Lower lobe of right lung (tissue), 2 donors: ENCODE measurements around the gene IL18RAP. TPM values are rescaled to one million over a fixed set of nuclear protein-coding genes. Genes with fewer than 3 reads are reported as not detected.

Experiments
- ATAC-seq, 2 donors: fragments of 200-7000 bp; cut with Tn5 transposase; one replicate each; pipeline ENCODE4 v1.9.1; 2020 to 2022; ENCODE audit warnings: mild to moderate bottlenecking in 2 of 2, moderate library complexity in 2 of 2
- DNase-seq: peaks from one replicate; pipeline ENCODE4 v3.0.0-alpha.2; 2020
- H3K27ac ChIP-seq: fragments of 200-600 bp; one replicate; pipeline ENCODE4 v1.8.0; 2022
- H3K27me3 ChIP-seq: fragments of 200-600 bp; one replicate; pipeline ENCODE4 v1.8.0; 2022; ENCODE audit warnings: low read depth
- H3K36me3 ChIP-seq: fragments of 200-600 bp; one replicate; pipeline ENCODE4 v1.8.0; 2022; ENCODE audit warnings: mild to moderate bottlenecking
- H3K4me1 ChIP-seq: fragments of 200-600 bp; one replicate; pipeline ENCODE4 v1.8.0; 2022
- H3K4me3 ChIP-seq: fragments of 200-600 bp; one replicate; pipeline ENCODE4 v1.8.0; 2022; ENCODE audit warnings: mild to moderate bottlenecking
- H3K9me3 ChIP-seq: fragments of 200-600 bp; one replicate; pipeline ENCODE4 v1.8.0; 2022
- CTCF ChIP-seq: fragments of 200-600 bp; IDR thresholded peaks from one replicate; pipeline ENCODE4 v1.8.0; 2022; ENCODE audit warnings: antibody characterized with exemption, mild to moderate bottlenecking
- intact Hi-C: fragments of 100-400 bp; cut with DNase I; formaldehyde crosslinking; loops from one replicate; pipeline ENCODE4 v1.11.0; 2022
- total RNA-seq: library from RNA; stranded (reverse); fragmentation: NEBNext Ultra II Directional; extraction: Animal tissue kit (Norgen Biotek cat#: 25700); gene quantifications from one replicate; pipeline ENCODE4 v1.2.1, GENCODE V29; 2021
- donor health status: DM: no; HTN: yes; CAD: no; lungs with severe emphysema.

The IL18RAP gene
- total RNA-seq, 1 donor from 2014 or later, result 6.8 TPM

GRCh38 chr2:102412199-102412598 is 10.8 kb upstream of the IL18RAP start:
- intact Hi-C loops, result no loop called here

GRCh38 chr2:102417946-102418345 is 5.0 kb upstream of the IL18RAP start:
- no peaks in the 10 kb centered on the region for H3K36me3 ChIP-seq
- no peak for TF ChIP-seq CTCF
- no peaks in the 10 kb centered on the region for H3K9me3 ChIP-seq
- no peak overlapping the region for H3K4me3 ChIP-seq
- DNase-seq (no peak), ATAC-seq (no peak)
- no peaks in the 10 kb centered on the region for H3K4me1 ChIP-seq
- intact Hi-C loops, result no loop called here
- H3K27me3 ChIP-seq, result no peaks in the 10 kb centered on the region
- no peak overlapping the region for H3K27ac ChIP-seq

More at GRCh38 chr2:102412199-102412598, 10.8 kb upstream of the IL18RAP start:
- Histone ChIP-seq H3K4me3 (no peak overlapping the region), H3K4me1 (no peaks in the 10 kb centered on the region), H3K27me3 (no peaks in the 10 kb centered on the region), H3K9me3 (no peaks in the 10 kb centered on the region), H3K36me3 (no peaks in the 10 kb centered on the region), H3K27ac (no peak overlapping the region)
- ATAC-seq, result no peak
- TF ChIP-seq CTCF, result no peak
- DNase-seq, result no peak

- no peaks in the 10 kb centered on the region for H3K27me3 ChIP-seq
- TF ChIP-seq CTCF, result no peak
- no peaks in the 10 kb centered on the region for H3K36me3 ChIP-seq
- ATAC-seq (peak; percentile 29 to 52), DNase-seq (no peak)
- intact Hi-C loops, result no loop called here
- H3K4me3 ChIP-seq, result peak overlapping the region; percentile 2
- no peaks in the 10 kb centered on the region for H3K4me1 ChIP-seq
- peak overlapping the region; percentile 39 for H3K27ac ChIP-seq
- no peaks in the 10 kb centered on the region for H3K9me3 ChIP-seq
Observed at GRCh38 chr2:102418421-102418961, 4.5 kb upstream of the IL18RAP start.

GRCh38 chr2:102420290-102420689 is 2.7 kb upstream of the IL18RAP start:
- Histone ChIP-seq H3K4me3 (no peak overlapping the region), H3K9me3 (no peaks in the 10 kb centered on the region), H3K27ac (no peak overlapping the region), H3K27me3 (no peaks in the 10 kb centered on the region), H3K36me3 (no peaks in the 10 kb centered on the region), H3K4me1 (no peaks in the 10 kb centered on the region)
- intact Hi-C loops, result no loop called here
- DNase-seq, result no peak
- ATAC-seq, result no peak
- TF ChIP-seq CTCF, result no peak

GRCh38 chr2:102421890-102422759 is 835 bp upstream of the IL18RAP start:
- H3K27ac ChIP-seq, result peak overlapping the region; percentile 28

More at GRCh38 chr2:102421890-102422759, 835 bp upstream of the IL18RAP start:
- Histone ChIP-seq H3K36me3 (no peaks in the 10 kb centered on the region), H3K9me3 (no peaks in the 10 kb centered on the region), H3K27me3 (no peaks in the 10 kb centered on the region), H3K4me1 (no peaks in the 10 kb centered on the region), H3K4me3 (no peak overlapping the region)
- no peak for TF ChIP-seq CTCF
- ATAC-seq (no peak), DNase-seq (no peak)
- intact Hi-C loops, result no loop called here
